SIG-M5 treated with dmso at 0.1 percent for 504 hours (cell line): Measurements from ENCODE around the gene BAG5.

Experiments
- DNase-seq: peaks from one replicate; lab custom pipeline; 2025; ENCODE audit not compliant: unreplicated experiment; lab: John Stamatoyannopoulos, UW

BAG5 gene

DNA sequence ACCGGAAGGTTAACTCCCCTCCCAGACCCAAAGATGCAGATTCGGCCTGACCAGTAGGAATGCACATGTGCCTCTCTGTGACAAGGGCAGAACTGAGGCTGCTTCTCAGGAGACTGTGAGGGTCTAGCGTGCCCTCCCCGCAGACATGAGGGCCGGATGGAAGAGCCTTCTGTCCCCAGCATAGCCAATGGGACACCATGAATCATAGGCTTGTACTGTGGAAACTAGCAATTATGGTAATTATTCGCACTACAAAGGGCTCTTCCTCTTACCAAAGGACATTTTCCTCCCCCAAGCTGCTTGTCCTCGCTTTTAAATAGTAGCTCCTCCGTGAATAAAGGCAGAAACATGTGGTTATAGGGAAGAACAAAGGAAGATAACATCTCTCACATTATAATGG lies 6.5 kb upstream of the BAG5 start:
- DNase-seq = no peak

DNA sequence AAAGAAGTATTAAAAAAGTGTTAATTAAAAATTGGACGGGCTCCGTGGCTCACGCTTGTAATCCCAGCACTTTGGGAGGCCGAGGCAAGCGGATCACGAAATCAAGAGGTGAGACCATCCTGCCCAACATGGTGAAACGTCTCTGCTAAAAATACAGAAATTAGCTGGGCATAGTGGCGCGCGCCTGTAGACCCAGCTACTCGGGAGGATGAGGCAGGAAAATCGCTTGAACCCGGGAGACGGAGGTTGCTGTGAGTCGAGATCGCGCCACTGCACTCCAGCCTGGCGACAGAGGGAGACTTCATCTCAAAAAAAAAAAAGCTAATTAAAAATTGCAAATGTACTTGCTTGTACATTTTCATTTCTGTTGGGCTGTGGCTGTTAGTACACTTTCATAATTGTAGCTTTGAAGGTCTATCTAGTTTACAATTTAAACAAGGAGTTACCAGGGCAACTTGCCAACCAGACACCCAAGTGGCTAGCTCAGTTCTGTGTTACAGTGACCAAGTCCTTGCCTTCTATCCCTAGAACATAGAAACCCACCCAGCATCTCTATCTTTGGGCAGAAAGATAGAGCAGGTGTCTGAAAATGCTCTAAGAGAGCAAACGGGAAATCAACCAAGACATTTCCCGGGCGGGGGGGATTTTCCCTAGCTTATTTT lies 1.5 kb upstream of the BAG5 start:
- DNase-seq = no peak

DNA sequence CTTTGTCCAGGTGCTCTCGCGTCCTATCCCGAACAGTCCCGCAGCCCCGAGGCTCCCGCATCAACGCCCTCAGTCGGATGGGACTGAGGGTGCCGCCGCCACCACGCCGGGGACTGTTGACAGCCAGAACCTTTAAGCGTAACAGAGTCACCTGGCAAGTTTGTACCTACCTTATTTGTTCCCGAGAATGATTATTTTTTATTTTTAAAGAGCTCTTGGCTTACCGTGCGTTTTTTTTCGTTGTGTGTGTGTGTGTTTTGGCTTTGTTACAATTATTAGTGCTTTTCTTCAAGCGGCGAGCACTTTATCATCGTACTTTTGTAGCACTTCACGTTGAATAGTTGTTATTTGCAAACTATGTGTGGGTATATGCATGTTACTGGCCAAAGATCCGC lies 766 bp upstream of the BAG5 start:
- DNase-seq = no peak

DNA sequence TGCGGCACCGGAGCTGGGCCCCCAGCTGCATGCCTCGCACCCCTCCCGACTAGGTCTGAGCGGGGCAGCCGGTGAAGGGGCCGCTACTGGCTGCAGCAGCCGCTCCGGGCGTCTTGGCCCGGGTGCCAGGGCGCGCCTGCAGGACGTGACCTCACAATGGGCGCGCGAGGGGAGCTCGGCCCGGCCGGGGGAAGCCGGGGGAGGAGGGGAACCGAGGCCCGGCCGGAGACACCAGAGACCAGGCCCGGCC lies 353 bp downstream of the BAG5 start:
- DNase-seq = no peak

DNA sequence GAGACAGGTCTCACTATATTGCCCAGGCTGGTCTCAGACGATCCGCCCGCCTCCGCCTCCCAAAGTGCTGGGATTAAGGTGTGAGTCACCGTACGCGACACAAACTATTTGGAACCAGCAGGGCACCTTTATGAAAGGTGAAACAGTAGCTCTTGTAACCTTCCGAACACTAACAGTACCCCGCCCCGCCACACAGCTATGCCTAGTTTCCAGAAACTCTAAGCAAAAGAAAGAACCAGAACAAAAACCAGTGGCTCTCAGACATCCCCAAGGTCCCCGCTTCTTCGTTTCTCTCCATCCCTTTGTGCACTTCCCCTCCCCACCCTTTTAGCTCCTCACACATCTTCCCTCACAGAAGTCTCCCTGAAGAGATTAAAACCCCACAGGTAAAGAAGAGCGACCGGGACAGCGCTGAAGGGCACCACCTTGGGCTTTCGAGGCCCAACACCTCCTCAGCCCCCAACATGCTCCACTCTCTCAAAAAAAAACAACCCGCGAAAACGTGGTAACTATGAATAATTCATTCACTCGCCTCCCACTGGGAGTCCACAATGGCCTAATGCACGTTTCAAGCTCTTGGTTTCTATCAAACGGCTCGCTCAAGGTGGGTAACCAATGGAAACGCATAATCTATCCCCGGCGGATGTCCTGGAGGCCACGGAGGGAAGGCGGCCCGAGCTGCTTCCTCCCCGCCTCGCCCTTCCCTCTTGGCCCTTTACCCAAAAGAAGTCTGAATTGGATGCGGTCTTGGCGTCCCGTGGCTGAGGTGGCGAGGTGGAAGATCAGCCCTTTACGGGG lies 877 bp downstream of the BAG5 start:
- DNase-seq = peak; percentile 19

DNA sequence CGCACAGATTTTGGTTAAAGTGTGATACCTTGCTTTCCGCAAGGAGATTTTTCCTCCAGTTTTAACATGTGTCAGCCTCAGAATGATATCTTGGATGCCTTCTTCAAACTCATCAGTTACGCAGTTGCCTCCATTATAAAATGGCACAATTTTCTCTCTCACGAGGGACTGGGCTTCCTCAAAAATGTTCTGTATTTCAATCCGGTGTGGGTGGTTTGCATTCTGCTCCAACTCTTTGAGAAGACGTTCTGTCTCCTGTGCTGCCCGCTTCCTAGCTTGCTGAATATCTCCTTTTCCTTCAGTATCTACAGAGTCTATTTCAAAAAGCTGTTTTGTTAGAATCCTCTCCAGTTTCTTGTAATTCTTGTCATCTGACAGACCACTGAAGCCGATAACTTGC lies 1.8 kb downstream of the BAG5 start:
- DNase-seq = no peak

DNA sequence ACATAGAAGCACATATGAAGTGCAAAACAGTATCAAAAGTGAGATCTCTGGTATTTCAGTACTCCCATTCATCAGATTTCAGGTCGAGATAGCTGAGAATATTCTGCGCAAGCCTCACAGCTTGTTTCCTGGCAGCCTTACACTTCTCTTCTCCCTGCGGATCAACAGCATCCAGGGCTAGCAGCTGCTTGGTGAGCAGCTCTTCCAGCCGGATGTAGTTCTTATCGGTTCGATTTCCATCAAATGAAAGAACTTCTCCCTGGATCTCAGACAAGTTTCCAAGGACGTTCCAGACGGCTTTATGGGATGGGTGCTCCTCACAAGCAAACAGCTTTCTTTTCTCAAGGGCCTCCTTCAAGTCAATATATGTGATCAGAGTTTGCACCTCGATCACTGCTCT lies 2.7 kb downstream of the BAG5 start:
- no peak for DNase-seq

DNA sequence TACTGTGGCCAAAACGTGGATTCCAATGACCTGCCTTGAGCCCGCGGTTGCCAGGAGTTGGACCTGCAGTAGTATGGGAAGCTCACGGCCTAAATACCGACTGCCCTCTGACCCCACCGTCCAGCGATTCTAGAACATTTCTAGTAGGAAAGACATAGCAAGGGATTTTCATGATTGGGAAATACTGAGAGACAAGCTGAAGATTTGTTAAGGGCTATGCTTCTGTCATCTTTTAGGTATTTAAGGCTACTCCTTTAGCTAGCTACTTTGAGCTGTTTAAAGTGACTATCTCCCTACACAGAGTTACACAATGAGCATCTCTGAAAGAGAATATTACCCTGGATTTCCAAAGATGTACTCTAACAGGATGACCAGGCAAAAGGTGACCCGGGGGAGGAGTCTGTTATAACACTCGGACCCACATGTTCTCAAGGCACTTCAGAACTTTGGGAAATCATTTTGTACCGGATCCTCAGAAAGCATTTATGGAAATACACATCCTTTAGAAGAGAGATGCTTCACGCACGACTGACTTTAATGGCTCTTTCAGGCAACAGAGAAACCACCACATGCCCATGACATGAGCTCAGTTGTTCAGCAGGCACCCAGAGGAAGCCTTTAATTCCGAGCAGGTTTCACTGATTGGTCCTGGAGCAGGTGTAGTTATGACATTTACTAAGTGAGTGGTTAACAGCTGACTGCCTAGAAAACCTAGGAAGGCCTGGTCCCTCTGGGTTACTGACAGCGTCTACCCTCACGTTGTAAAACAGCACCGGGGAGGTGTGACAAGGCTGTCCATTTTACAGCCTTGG lies 4.2 kb downstream of the BAG5 start:
- no peak for DNase-seq

DNA sequence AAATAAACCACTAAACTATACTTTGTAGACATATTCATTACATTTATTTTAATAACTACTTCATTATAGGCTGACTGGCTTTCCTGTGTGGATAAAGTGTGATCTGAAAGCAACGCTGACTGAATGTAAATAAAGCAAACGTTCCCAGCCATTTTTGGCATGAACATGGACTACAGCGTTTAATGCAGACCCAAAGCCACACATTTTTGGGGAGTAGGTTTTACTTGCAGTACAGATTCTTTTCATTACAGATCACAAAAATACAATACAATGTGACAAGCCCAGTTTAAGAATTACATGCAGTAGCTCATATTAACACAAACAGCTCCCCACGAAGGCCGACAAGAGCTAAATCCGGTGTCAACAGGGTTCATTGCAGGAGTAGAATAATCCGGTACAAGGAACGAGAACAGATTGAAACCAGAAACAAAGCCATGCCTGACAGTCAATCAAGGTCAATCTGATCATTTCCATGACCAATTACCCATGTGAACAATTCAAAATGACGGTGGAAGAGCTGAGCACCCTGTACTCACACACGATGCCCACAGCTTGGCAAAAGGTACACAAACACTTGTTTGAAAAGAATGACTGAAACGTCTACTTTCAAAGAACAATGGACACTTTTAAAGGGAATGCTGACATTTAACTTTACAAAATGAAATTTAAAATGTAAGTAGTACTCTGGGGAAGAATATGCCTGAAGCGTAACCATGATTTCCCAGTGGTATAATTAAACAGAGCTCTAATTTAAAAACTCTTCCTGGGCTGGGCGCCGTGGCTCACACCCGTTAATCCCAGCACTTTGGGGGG lies 5.3 kb downstream of the BAG5 start:
- no peak for DNase-seq

DNA sequence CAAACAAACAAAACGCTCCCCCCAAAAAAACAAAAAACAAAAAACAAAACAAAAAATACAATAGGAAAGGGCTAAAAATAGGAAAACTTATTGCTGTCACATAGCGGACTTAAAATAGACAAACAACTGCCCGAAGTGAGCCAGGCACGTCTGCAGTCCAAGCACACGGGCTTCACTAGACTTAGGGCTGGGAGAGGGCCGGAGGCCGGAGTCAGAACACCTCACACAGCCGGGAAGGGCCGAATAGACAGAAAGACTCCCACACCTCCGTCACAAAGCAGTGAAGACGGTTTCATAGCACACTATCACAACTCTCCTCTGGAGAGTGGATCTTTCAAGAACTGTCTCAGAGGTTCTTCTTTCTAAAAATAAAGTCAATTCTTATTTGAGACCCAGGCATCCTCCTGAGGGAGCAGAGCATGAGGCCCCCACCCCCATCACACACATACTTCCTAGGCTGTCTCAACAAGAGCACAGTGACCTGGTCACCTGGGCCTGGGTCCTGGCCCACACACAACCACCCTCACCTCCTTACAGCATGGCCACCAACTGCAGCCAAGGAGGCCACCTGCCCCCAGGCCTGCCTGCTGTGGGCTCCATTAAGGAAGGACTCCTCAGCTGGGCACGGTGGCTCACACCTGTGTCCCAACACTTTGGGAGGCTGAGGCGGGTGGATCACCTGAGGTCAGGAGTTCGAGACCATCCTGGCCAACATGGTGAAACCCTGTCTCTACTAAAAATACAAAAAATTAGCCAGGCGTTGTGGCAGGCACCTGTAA lies 6.7 kb downstream of the BAG5 start:
- no peak for DNase-seq

DNA sequence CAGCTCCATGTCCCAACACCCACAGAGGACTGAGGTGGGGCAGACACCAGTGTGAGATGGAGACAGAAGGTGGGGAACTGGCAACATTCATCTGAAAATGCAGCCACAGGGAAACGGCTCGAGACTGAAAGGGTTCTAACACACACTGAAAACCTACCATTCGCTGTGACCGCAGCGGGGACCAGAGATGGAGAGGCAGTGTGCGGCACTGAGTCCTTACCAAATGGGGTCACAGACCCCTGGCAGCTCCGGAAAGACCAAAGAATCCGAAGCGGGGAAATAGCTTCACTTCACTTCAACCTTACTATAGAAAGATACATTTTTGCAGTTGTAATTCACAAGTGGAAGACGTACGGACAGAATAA lies 9.6 kb downstream of the BAG5 start:
- no peak for DNase-seq

DNA sequence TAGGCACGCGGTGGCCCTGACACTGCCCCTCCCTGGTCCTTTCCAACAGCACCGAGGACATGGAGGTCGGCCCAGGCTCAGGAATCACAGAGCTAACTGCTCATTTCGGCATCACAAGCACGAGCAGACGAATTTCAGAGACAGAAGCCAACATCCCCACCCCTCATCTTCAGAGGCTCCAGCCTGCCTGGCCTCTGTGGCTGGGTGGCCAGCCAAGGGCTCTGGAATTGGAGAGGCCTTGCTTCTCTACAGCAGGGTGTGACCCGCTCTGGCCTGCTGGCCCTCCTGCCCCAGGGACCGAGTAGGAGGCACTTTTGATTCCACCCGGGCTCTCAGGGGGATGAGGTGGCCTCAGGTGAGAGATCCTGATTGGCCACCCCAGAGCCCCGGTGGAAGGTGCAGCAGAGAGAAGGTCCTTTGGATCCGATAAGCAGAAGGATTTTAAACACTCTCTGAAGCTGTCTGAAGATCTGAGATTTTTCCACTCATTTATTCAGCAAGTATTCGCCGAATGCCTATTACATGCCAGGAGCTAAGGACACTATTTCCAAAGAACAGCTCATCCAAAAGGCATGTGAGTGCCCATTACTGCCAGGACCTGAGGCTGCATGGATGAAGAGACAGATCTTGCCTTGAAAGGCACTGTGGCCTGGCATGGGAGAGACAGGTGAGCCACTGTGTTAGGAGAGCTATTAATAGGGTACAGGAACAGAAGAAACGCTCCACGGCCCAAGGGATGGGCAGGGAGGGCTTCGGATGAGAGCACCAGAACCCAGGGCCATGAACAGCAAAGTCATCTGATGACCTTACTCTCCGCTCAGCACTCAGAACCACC lies 10.2 kb downstream of the BAG5 start:
- DNase-seq = no peak

DNA sequence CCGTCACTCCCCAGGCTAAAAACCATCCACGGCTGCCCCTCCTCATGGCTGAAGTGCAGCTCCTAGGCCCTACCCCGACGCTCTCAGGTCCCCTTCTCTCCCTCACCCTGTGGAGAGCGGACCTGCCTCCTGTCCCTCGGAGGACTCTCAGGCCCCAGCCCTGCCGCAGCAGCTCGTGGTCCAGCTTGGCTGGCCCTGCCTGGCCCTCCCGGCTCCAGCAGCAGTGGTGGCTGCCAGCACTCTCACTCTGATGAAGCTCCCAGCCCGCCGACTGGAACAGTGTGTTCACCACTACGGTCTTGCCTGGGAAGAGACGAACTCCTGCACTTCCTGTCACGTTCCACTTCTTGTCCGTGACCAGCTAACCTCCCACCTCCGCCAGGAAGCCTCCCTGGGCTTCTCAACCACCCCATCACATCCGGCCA lies 11.1 kb downstream of the BAG5 start:
- no peak for DNase-seq

DNA sequence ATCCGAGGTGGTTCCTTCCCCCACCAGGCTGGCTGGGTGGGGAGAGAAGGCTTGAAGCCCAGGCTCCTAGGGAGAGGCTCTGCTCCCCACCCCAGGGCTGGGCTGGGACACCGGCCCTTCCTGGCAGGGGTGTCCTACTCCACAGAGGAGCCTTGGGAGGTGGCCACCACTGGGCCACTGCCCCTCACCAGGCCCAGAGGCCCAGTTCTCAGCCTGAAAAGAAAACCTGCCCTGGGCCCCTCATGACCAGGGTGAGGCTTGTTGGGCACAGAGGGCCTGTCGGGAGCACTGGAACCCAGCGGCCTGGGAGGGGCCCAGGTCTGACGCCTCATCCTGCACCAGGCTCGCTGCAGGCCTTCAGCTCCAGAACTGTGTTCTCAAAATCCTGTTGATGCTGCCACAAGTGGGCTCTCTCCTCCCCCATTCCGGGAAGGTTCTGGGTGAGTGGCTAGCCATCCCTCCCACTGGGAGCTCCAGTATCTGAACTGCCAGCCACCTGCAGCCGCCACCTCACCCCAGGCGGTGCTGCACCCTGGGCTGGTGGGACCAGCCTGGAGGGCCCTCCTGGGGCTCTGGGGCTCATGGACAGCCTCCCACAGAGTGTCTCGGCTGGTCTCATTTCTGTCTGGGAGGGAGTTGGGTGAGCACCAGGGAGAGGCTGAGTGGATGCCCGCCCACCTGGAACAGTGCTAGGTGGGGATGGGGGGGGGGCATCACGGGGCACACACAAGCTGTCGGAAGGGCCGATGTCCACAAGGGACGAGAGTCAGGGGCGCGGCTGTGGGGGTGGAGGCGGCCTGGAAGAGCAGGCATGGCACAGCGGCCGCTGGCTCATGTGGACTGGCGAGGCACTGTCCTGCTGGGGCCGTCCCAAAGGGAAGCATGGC lies 11.8 kb downstream of the BAG5 start:
- DNase-seq = no peak

DNA sequence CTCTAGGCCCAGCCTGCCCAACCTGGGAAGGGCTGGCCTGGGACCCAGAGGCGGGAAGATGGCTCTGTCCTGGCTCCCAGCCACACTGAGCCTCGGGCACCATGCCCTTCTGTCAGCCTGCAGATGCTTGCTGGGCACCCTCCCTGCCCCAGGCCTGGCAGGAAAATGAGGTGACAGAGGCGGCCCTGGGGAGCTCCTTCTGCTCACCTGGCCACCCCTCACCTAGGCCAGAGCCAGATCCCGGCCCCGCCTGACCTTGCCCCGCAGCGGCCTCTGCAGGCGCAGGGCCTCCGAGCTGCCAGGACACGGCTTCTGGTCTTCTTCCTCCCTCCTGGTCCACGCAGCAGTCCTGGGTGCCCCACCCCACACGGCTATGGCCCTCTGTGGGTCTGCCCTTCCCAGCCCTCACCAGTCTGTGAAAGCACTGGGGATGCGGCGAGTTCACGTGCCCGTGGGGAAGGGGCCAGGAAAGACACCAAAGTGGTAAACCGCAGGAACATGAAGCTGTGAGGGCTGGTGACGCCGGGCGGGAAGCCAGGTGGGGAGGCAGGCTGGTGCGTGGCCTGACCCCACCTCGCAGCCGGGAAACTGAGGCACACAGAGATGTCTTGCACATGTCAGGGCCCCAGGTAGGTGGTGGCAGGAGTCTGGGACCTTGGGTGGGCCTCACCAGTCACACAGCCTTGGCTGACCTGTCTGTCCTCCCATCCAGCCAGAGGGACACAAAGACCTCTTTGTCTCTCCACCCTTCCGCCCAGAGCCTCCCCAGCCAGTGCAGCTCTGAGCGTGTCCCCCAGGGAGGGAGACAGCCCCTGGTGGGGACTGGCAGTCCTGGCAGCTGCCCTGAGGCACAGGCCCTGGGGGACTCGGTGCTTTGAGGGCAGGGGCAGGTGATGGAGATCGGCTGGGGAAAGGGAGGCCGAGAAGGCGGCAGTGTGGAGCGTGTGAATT lies 12.8 kb downstream of the BAG5 start:
- no peak for DNase-seq

DNA sequence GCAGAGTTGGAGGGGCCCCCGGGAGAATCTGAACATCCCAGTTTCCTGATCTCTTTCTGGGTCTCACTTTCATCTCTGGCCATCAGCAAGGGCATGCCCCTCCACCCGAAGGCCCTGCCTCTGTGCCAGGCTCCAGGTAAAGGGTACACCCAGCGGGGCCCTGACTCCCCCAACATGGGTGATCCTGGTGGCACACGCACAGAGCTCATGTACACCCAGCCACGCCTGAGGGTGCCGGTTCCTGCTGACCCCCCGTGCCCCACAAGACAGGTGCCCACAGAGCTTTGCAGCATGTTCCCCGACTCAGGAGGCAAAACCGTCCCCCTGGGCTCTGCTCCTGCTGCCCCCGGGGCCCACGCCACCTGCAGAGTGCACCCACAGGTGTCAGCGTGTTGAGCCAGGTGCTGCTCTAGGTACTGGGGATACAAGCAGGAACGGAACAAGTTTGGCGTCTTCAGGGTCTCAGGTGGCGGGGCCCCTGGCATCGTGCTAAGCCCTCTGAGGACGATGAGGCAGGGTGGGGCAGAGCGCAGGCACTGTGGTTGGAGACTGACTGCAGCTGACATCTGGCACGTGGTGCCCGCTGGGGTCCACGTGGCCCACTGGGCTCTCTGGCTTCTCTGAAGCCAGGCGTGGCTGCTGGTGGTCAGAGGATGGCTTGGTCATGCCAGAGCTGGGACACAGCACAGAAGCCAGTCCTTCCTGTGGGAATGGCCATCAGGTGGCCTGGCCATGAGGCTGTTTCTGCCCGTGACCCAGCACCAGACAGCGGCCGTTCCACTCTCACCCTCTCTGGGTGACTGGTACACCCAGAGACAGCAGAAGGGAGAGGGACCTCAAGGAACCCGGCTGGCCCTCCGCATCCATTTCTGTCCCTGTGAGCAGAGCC lies 13.8 kb downstream of the BAG5 start:
- DNase-seq = no peak
